UCSD-AML1 (cell line): Measurements from ENCODE around the gene MYO7B.

Experiments
- DNase-seq: peaks from one replicate; lab custom pipeline; 2025; ENCODE audit not compliant: unreplicated experiment; lab: John Stamatoyannopoulos, UW

The MYO7B gene

GRCh38 chr2:127535422-127535901 is at the start of gene MYO7B:
Gene MYO7B, plus strand, starts transcription at chr2:127535683. Its CDS starts 24,040 bp downstream, at chr2:127559723.
- no peak for DNase-seq

- DNase-seq: no peak
Observed at GRCh38 chr2:127485694-127486071, 49.8 kb upstream of the MYO7B start.

- peak; percentile 30 for DNase-seq
Observed at GRCh38 chr2:127486247-127487058, 49.0 kb upstream of the MYO7B start.

- DNase-seq: no peak
Observed at GRCh38 chr2:127490283-127490682, 45.2 kb upstream of the MYO7B start.

GRCh38 chr2:127498386-127498785 is 37.1 kb upstream of the MYO7B start:
- DNase-seq: no peak

GRCh38 chr2:127503491-127503890 is 32.0 kb upstream of the MYO7B start:
- no peak for DNase-seq

GRCh38 chr2:127504552-127505430 is 30.7 kb upstream of the MYO7B start:
- no peak for DNase-seq

GRCh38 chr2:127506510-127506909 is 29.0 kb upstream of the MYO7B start:
- no peak for DNase-seq

- no peak for DNase-seq
Observed at GRCh38 chr2:127508023-127508630, 27.4 kb upstream of the MYO7B start.

GRCh38 chr2:127508631-127509034 is 26.9 kb upstream of the MYO7B start:
- DNase-seq: no peak

GRCh38 chr2:127510073-127510472 is 25.4 kb upstream of the MYO7B start:
- no peak for DNase-seq

- DNase-seq: no peak
Observed at GRCh38 chr2:127511090-127511695, 24.3 kb upstream of the MYO7B start.

- DNase-seq: no peak
Observed at GRCh38 chr2:127511917-127512316, 23.6 kb upstream of the MYO7B start.

- DNase-seq: no peak
Observed at GRCh38 chr2:127512362-127512761, 23.1 kb upstream of the MYO7B start.

GRCh38 chr2:127514076-127514475 is 21.4 kb upstream of the MYO7B start:
- no peak for DNase-seq

GRCh38 chr2:127514485-127514884 is 21.0 kb upstream of the MYO7B start:
- DNase-seq: no peak

- DNase-seq: no peak
Observed at GRCh38 chr2:127515383-127515915, 20.0 kb upstream of the MYO7B start.

GRCh38 chr2:127516041-127516762 is 19.3 kb upstream of the MYO7B start:
- DNase-seq: no peak

GRCh38 chr2:127517465-127517864 is 18.0 kb upstream of the MYO7B start:
- no peak for DNase-seq

- DNase-seq: no peak
Observed at GRCh38 chr2:127520424-127520823, 15.1 kb upstream of the MYO7B start.
